ENCODE results near the gene MROH7. TPM values are rescaled to one million over a fixed set of nuclear protein-coding genes. Genes with fewer than 3 reads are reported as not detected.

The MROH7 gene
- total and polyA plus RNA-seq, 4 donors, result 2.1 to 42.3 (median 14.7) TPM

GRCh38 chr1:54695764-54696163, 54.2 kb downstream of the MROH7 start:
- H3K36me3 ChIP-seq (ENCODE audit: control insufficient read depth in 1 of 2, insufficient read depth in 2 of 2, low read length in 1 of 2), result peaks cover 0 to 1% of the 10 kb centered on the region in 2 donors
- H3K9me3 ChIP-seq (ENCODE audit: control insufficient read depth, low read length), result no peaks in the 10 kb centered on the region
- 72 to 81% methylated on average over 1 of the region's 1 CpG for WGBS, 2 donors
- H3K4me1 ChIP-seq (ENCODE audit: control insufficient read depth in 1 of 2, insufficient read depth in 2 of 2, low read length in 2 of 2), result no peaks in the 10 kb centered on the region
- DNase-seq (no peak), ATAC-seq (ENCODE audit: low FRiP score) (no peak)
- H3K27me3 ChIP-seq (ENCODE audit: control insufficient read depth in 1 of 2, insufficient read depth in 2 of 2, low read length in 1 of 2), result no peaks in the 10 kb centered on the region
- intact Hi-C loops (cut with DNase I), result no loop called here
- H3K27ac ChIP-seq (ENCODE audit: low read depth in 1 of 2, low read length in 2 of 2), result no peak overlapping the region
- H3K4me3 ChIP-seq (ENCODE audit: low read length in 2 of 2), result no peak overlapping the region

- H3K4me3 ChIP-seq (ENCODE audit: low read length in 2 of 2), result no peak overlapping the region
- no peak for DNase-seq
- 87 to 90% methylated on average over 3 of the region's 3 CpGs for WGBS, 2 donors
- peaks cover 0 to 1% of the 10 kb centered on the region in 2 donors for H3K36me3 ChIP-seq (ENCODE audit: control insufficient read depth in 1 of 2, insufficient read depth in 2 of 2, low read length in 1 of 2)
- no peaks in the 10 kb centered on the region for H3K4me1 ChIP-seq (ENCODE audit: control insufficient read depth in 1 of 2, insufficient read depth in 2 of 2, low read length in 2 of 2)
- intact Hi-C loops (cut with DNase I), result no loop called here
- ATAC-seq (ENCODE audit: low FRiP score), result no peak
- no peaks in the 10 kb centered on the region for H3K9me3 ChIP-seq (ENCODE audit: control insufficient read depth, low read length)
- no peak overlapping the region for H3K27ac ChIP-seq (ENCODE audit: low read depth in 1 of 2, low read length in 2 of 2)
- H3K27me3 ChIP-seq (ENCODE audit: control insufficient read depth in 1 of 2, insufficient read depth in 2 of 2, low read length in 1 of 2), result no peaks in the 10 kb centered on the region
Observed at GRCh38 chr1:54696262-54696661, 54.7 kb downstream of the MROH7 start.

GRCh38 chr1:54697896-54698295, 56.3 kb downstream of the MROH7 start:
- intact Hi-C loops (cut with DNase I), result no loop called here
- WGBS, 2 donors, result 87 to 92% methylated on average over 6 of the region's 6 CpGs

GRCh38 chr1:54698346-54698745, 56.8 kb downstream of the MROH7 start:
- ATAC-seq (ENCODE audit: low FRiP score) (no peak), DNase-seq (no peak)

More at GRCh38 chr1:54697896-54698295, 56.3 kb downstream of the MROH7 start:
- Histone ChIP-seq H3K9me3 (ENCODE audit: control insufficient read depth, low read length) (no peaks in the 10 kb centered on the region), H3K27ac (ENCODE audit: low read depth in 1 of 2, low read length in 2 of 2) (no peak overlapping the region), H3K27me3 (ENCODE audit: control insufficient read depth in 1 of 2, insufficient read depth in 2 of 2, low read length in 1 of 2) (no peaks in the 10 kb centered on the region), H3K36me3 (ENCODE audit: control insufficient read depth in 1 of 2, insufficient read depth in 2 of 2, low read length in 1 of 2) (peaks cover 0 to 1% of the 10 kb centered on the region in 2 donors), H3K4me3 (ENCODE audit: low read length in 2 of 2) (no peak overlapping the region), H3K4me1 (ENCODE audit: control insufficient read depth in 1 of 2, insufficient read depth in 2 of 2, low read length in 2 of 2) (no peaks in the 10 kb centered on the region)
- DNase-seq (no peak), ATAC-seq (ENCODE audit: low FRiP score) (no peak)

GRCh38 chr1:54699936-54700525, 58.4 kb downstream of the MROH7 start:
- no peak for DNase-seq

More at GRCh38 chr1:54698346-54698745, 56.8 kb downstream of the MROH7 start:
- Histone ChIP-seq H3K27ac (ENCODE audit: low read depth in 1 of 2, low read length in 2 of 2) (no peak overlapping the region), H3K4me1 (ENCODE audit: control insufficient read depth in 1 of 2, insufficient read depth in 2 of 2, low read length in 2 of 2) (no peaks in the 10 kb centered on the region), H3K4me3 (ENCODE audit: low read length in 2 of 2) (no peak overlapping the region), H3K36me3 (ENCODE audit: control insufficient read depth in 1 of 2, insufficient read depth in 2 of 2, low read length in 1 of 2) (peaks cover 0 to 1% of the 10 kb centered on the region in 2 donors), H3K27me3 (ENCODE audit: control insufficient read depth in 1 of 2, insufficient read depth in 2 of 2, low read length in 1 of 2) (no peaks in the 10 kb centered on the region), H3K9me3 (ENCODE audit: control insufficient read depth, low read length) (no peaks in the 10 kb centered on the region)
- 58 to 65% methylated on average over 8 of the region's 8 CpGs for WGBS, 2 donors
- intact Hi-C loops (cut with DNase I), result no loop called here

GRCh38 chr1:54701066-54701465, 59.5 kb downstream of the MROH7 start:
- DNase-seq, result no peak
- 93 to 96% methylated on average over 9 of the region's 9 CpGs for WGBS, 2 donors
- ATAC-seq (ENCODE audit: low FRiP score), result no peak
- Histone ChIP-seq H3K27ac (ENCODE audit: low read depth in 1 of 2, low read length in 2 of 2) (no peak overlapping the region), H3K9me3 (ENCODE audit: control insufficient read depth, low read length) (no peaks in the 10 kb centered on the region), H3K36me3 (ENCODE audit: control insufficient read depth in 1 of 2, insufficient read depth in 2 of 2, low read length in 1 of 2) (peaks cover 0 to 3% of the 10 kb centered on the region in 2 donors), H3K27me3 (ENCODE audit: control insufficient read depth in 1 of 2, insufficient read depth in 2 of 2, low read length in 1 of 2) (no peaks in the 10 kb centered on the region), H3K4me1 (ENCODE audit: control insufficient read depth in 1 of 2, insufficient read depth in 2 of 2, low read length in 2 of 2) (no peaks in the 10 kb centered on the region), H3K4me3 (ENCODE audit: low read length in 2 of 2) (no peak overlapping the region)
- intact Hi-C loops (cut with DNase I), result no loop called here

More at GRCh38 chr1:54699936-54700525, 58.4 kb downstream of the MROH7 start:
- no peak for ATAC-seq (ENCODE audit: low FRiP score)
- Histone ChIP-seq H3K9me3 (ENCODE audit: control insufficient read depth, low read length) (no peaks in the 10 kb centered on the region), H3K27ac (ENCODE audit: low read depth in 1 of 2, low read length in 2 of 2) (no peak overlapping the region), H3K4me3 (ENCODE audit: low read length in 2 of 2) (no peak overlapping the region), H3K36me3 (ENCODE audit: control insufficient read depth in 1 of 2, insufficient read depth in 2 of 2, low read length in 1 of 2) (peaks cover 0 to 3% of the 10 kb centered on the region in 2 donors), H3K4me1 (ENCODE audit: control insufficient read depth in 1 of 2, insufficient read depth in 2 of 2, low read length in 2 of 2) (no peaks in the 10 kb centered on the region), H3K27me3 (ENCODE audit: control insufficient read depth in 1 of 2, insufficient read depth in 2 of 2, low read length in 1 of 2) (no peaks in the 10 kb centered on the region)
- intact Hi-C loops (cut with DNase I), result no loop called here
- WGBS, 2 donors, result 85 to 87% methylated on average over 11 of the region's 11 CpGs

GRCh38 chr1:54701996-54702395, 60.4 kb downstream of the MROH7 start:
- Histone ChIP-seq H3K4me1 (ENCODE audit: control insufficient read depth in 1 of 2, insufficient read depth in 2 of 2, low read length in 2 of 2) (no peaks in the 10 kb centered on the region), H3K27me3 (ENCODE audit: control insufficient read depth in 1 of 2, insufficient read depth in 2 of 2, low read length in 1 of 2) (no peaks in the 10 kb centered on the region), H3K9me3 (ENCODE audit: control insufficient read depth, low read length) (no peaks in the 10 kb centered on the region), H3K4me3 (ENCODE audit: low read length in 2 of 2) (no peak overlapping the region), H3K27ac (ENCODE audit: low read depth in 1 of 2, low read length in 2 of 2) (no peak overlapping the region), H3K36me3 (ENCODE audit: control insufficient read depth in 1 of 2, insufficient read depth in 2 of 2, low read length in 1 of 2) (peaks cover 0 to 7% of the 10 kb centered on the region in 2 donors)
- DNase-seq (no peak), ATAC-seq (ENCODE audit: low FRiP score) (no peak)
- WGBS, 2 donors, result 87 to 88% methylated on average over 11 of the region's 11 CpGs
- intact Hi-C loops (cut with DNase I), result no loop called here

- intact Hi-C loops (cut with DNase I), result no loop called here
- ATAC-seq (ENCODE audit: low FRiP score), result no peak
- Histone ChIP-seq H3K36me3 (ENCODE audit: control insufficient read depth in 1 of 2, insufficient read depth in 2 of 2, low read length in 1 of 2) (peaks cover 0 to 7% of the 10 kb centered on the region in 2 donors), H3K27me3 (ENCODE audit: control insufficient read depth in 1 of 2, insufficient read depth in 2 of 2, low read length in 1 of 2) (no peaks in the 10 kb centered on the region), H3K4me3 (ENCODE audit: low read length in 2 of 2) (no peak overlapping the region), H3K4me1 (ENCODE audit: control insufficient read depth in 1 of 2, insufficient read depth in 2 of 2, low read length in 2 of 2) (no peaks in the 10 kb centered on the region), H3K27ac (ENCODE audit: low read depth in 1 of 2, low read length in 2 of 2) (no peak overlapping the region), H3K9me3 (ENCODE audit: control insufficient read depth, low read length) (no peaks in the 10 kb centered on the region)
- DNase-seq, result no peak
- WGBS, 2 donors, result 93% methylated on average over 10 of the region's 10 CpGs
Observed at GRCh38 chr1:54703471-54703870, 61.9 kb downstream of the MROH7 start.

- ATAC-seq (ENCODE audit: low FRiP score), result no peak
- no peak overlapping the region for H3K27ac ChIP-seq (ENCODE audit: low read depth in 1 of 2, low read length in 2 of 2)
- H3K4me1 ChIP-seq (ENCODE audit: control insufficient read depth in 1 of 2, insufficient read depth in 2 of 2, low read length in 2 of 2), result no peaks in the 10 kb centered on the region
- WGBS, 2 donors, result 71 to 80% methylated on average over 2 of the region's 2 CpGs
- H3K9me3 ChIP-seq (ENCODE audit: control insufficient read depth, low read length), result no peaks in the 10 kb centered on the region
- no peak for DNase-seq
- H3K4me3 ChIP-seq (ENCODE audit: low read length in 2 of 2), result no peak overlapping the region
- peaks cover 0 to 7% of the 10 kb centered on the region in 2 donors for H3K36me3 ChIP-seq (ENCODE audit: control insufficient read depth in 1 of 2, insufficient read depth in 2 of 2, low read length in 1 of 2)
- H3K27me3 ChIP-seq (ENCODE audit: control insufficient read depth in 1 of 2, insufficient read depth in 2 of 2, low read length in 1 of 2), result no peaks in the 10 kb centered on the region
- intact Hi-C loops (cut with DNase I), result no loop called here
Observed at GRCh38 chr1:54705153-54705552, 63.6 kb downstream of the MROH7 start.
